Measurements from ENCODE around the gene ZBTB38.
A peak's percentile ranks its signal among the peaks of the same experiment; 100 is the strongest.

ZBTB38 gene

DNA sequence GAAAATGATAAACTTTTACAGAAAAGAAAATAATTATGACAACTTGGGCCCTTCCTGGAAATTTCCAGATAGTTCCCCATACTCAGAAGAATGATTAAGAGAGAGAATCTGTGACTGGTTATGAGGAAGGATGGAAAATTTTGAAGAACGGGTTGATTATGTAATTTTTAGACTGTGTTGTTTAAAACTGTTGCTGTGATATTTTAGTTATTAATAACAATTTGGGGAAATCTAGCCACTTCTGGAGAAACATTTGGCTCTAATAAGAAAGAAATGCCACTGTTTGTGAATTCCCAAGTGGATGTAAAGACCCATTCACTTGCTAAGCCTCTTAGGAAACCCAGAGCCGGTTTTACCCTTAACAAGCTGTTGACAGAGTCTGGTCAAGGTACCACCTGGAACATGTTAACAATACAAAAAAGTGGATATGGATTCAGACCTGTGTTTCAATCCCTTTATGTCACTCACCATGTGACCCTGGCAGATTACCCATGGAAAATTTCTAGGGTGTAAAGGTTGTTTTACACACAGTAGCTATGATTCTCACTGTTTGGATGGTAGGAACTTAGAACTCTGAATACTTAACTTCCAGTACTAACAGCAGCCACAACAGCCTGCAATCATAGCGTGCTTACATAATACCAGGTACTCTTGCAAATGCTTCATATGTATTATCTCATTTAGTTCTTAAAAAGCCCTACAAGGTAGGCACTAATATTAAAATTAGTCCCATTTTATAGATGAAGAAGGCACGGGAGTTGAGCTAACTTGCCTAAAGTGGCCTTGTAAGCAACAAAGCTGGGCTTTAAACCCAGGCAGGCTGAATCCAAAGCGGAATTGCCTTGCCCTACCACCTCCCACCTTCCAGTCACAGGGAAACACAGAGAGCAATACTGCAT lies 32.0 kb downstream of the ZBTB38 start:
- H3K4me3 ChIP-seq (ENCODE audit: control insufficient read depth, low read depth, low read length): no peak overlapping the region
- TF ChIP-seq, protein P1, sequence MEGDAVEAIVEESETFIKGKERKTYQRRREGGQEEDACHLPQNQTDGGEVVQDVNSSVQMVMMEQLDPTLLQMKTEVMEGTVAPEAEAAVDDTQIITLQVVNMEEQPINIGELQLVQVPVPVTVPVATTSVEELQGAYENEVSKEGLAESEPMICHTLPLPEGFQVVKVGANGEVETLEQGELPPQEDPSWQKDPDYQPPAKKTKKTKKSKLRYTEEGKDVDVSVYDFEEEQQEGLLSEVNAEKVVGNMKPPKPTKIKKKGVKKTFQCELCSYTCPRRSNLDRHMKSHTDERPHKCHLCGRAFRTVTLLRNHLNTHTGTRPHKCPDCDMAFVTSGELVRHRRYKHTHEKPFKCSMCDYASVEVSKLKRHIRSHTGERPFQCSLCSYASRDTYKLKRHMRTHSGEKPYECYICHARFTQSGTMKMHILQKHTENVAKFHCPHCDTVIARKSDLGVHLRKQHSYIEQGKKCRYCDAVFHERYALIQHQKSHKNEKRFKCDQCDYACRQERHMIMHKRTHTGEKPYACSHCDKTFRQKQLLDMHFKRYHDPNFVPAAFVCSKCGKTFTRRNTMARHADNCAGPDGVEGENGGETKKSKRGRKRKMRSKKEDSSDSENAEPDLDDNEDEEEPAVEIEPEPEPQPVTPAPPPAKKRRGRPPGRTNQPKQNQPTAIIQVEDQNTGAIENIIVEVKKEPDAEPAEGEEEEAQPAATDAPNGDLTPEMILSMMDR (conservative IDR thresholded peaks at IDR 0.05; ENCODE audit: control insufficient read depth, insufficient read depth, low read depth, low read length): no peak
- no peak for DNase-seq (ENCODE audit: low read depth)

DNA sequence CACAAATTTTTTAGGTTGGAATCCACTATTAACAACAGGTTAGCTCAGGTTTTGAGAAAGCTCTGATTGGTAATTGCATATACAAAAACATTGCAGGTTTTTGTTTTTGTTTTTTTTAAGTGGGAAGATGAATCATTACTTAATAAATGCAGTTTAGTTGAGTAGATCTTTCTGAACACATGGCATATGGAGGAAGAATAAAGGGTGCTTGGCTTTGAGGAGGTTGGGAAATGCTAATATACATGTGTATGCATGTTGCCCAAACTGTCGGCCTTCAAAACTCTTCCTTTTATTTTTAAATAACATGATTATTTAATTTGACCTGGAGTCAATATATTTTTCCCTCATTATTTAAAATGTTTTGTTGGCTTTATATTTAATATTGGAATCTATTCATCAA lies 32.8 kb downstream of the ZBTB38 start:
- peak; percentile 65 for DNase-seq (ENCODE audit: low read depth)
- TF ChIP-seq, protein P1 (conservative IDR thresholded peaks at IDR 0.05; ENCODE audit: control insufficient read depth, insufficient read depth, low read depth, low read length): no peak
- no peak overlapping the region for H3K4me3 ChIP-seq (ENCODE audit: control insufficient read depth, low read depth, low read length)

DNA sequence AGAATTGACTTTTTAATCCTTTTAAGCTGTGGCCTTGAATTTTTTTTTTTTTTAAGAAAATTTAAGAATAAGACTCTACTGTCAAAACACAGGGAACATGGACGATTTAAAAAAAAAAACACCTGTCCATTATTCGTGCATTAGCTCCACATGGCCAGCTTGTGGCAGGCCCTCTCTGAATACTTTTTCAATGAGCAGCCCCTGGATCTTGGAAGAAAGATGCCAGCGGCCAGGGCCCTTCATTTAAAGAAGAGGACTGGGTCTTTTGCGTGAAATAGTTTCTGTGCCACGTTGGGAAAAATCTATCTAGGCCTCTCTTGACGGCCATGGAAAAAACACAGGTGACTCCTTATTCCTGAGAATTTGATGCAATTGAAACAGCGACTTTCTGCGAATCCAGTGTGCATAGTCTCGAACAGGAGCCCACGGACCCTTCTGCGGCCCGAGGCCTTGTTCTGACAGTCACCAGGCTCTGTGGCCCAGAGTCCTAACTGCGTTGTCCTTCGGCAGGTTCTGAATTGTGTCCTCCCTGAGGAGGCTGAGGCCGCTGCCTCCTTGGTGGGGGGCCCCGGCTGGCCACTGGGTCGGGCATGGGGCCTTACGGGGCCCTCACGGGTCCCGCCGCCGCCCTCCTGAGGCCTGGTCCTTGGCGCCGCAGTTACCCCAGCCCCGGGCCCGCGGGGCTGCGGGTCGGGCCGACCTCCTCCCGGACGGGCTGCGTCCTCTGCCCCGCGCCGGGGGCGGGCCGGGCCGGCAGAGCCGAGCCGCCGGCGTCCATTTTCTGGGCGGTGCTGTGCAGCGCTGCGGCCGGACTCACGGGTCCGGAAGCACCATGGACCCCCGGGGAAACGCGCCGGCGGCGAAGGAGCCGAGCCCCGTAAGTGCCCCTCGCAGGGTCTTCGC lies 33.5 kb downstream of the ZBTB38 start:
- TF ChIP-seq, protein P1 (conservative IDR thresholded peaks at IDR 0.05; ENCODE audit: control insufficient read depth, insufficient read depth, low read depth, low read length): no peak
- peak overlapping the region; percentile 74 for H3K4me3 ChIP-seq (ENCODE audit: control insufficient read depth, low read depth, low read length)
- DNase-seq (ENCODE audit: low read depth): no peak

DNA sequence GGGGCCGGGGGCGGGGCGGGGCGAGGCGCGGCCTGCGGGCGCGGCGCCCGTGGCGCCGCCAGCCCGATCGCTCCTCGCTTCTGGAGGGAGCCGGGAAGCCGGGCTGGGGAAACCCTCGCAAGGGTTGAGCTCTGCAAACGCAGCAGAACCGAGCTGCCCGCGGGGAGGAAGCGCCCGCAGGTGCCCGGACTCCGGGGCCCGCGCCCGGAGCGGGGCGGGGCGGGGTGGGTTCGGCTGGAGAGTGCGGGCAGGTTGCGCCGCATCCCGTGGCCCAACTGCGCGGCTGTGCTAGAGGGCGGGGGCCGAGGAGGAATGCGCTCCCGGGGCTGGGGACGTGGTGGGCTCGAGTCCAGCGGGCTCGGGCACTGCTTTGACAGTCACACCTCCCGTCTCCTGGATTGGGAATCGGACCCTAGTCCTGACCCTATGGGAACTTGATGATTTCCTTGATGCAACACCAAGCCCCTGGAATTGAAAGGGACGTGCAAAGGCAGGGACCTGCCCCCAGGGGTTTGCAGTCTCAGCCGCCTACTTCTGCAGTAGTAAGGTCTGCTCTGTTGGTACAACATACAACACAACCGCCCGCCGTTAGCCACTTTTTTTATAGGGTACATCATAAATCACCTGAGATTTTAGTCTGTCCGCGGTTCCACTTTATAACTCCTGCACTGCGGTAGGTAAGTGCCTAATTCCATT lies 34.3 kb downstream of the ZBTB38 start:
- peak; percentile 93 for DNase-seq (ENCODE audit: low read depth)
- TF ChIP-seq, protein P1 (conservative IDR thresholded peaks at IDR 0.05; ENCODE audit: control insufficient read depth, insufficient read depth, low read depth, low read length): no peak

DNA sequence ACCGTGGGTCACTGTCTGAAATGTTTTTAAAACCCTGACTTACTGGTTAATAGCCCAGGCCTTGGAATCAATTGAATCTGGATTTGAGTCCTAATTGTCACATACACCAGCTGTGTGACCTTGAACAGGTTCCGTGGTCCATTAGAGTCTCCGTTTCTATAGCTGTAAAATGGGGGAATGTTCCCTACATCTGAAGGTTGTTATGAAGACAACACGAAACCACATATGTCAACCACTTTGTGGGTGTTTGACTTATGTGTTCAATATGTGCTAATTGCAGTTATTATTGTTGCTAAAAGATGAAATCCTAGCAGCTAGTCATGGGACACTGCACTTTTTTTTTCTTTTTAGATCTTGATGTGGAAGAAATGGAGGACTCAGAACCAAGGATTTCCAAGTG lies 35.3 kb downstream of the ZBTB38 start:
- TF ChIP-seq, protein P1 (conservative IDR thresholded peaks at IDR 0.05; ENCODE audit: control insufficient read depth, insufficient read depth, low read depth, low read length): no peak
- peak; percentile 71 for DNase-seq (ENCODE audit: low read depth)
- peak overlapping the region; percentile 74 for H3K4me3 ChIP-seq (ENCODE audit: control insufficient read depth, low read depth, low read length)

More for the DNA sequence above, 34.3 kb downstream of the ZBTB38 start:
- peak overlapping the region; percentile 74 for H3K4me3 ChIP-seq (ENCODE audit: control insufficient read depth, low read depth, low read length)

DNA sequence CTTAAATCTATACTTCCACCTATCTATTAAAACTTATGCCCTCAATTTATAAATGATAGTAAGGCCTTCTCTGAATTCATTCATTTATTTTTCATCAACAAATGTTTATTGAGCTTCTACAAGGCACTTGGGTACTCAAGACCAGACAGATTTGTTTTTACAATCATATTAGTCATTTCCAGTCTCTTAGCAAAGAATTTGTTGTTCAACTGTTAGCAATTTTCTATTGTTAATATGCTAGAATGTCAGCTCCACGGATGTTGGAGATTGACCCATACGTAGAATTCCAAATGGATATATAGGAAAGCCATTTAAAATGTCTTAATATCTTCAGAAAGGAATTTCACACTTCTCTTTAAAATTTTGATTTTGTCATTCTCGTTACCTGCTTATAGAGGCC lies 36.7 kb downstream of the ZBTB38 start:
- TF ChIP-seq, protein P1 (conservative IDR thresholded peaks at IDR 0.05; ENCODE audit: control insufficient read depth, insufficient read depth, low read depth, low read length): no peak
- peak overlapping the region; percentile 25 for H3K4me3 ChIP-seq (ENCODE audit: control insufficient read depth, low read depth, low read length)
- DNase-seq (ENCODE audit: low read depth): peak; percentile 77
